ENCODE measurements around the gene PRSS57.
"Not testable (repeated sequence)": the region's sequence is repeated elsewhere in the genome, so short reads cannot be mapped to it uniquely, and the experiment has no call there.

PRSS57 gene

GRCh38 chr19:679418-680286, 15.6 kb downstream of the PRSS57 start:
- Histone ChIP-seq H3K27me3 (ENCODE audit: insufficient read depth, low read length) (peaks cover 4% of the 10 kb centered on the region), H3K4me3 (ENCODE audit: low read length) (peak overlapping the region; percentile 59), H3K9me3 (ENCODE audit: low read length) (no peaks in the 10 kb centered on the region), H2AFZ (ENCODE audit: low read depth, low read length) (peak overlapping the region; percentile 34), H3K36me3 (ENCODE audit: insufficient read depth, low read length) (no peaks in the 10 kb centered on the region), H3K4me1 (ENCODE audit: insufficient read depth, low read length) (peaks cover 15% of the 10 kb centered on the region)

DNA sequence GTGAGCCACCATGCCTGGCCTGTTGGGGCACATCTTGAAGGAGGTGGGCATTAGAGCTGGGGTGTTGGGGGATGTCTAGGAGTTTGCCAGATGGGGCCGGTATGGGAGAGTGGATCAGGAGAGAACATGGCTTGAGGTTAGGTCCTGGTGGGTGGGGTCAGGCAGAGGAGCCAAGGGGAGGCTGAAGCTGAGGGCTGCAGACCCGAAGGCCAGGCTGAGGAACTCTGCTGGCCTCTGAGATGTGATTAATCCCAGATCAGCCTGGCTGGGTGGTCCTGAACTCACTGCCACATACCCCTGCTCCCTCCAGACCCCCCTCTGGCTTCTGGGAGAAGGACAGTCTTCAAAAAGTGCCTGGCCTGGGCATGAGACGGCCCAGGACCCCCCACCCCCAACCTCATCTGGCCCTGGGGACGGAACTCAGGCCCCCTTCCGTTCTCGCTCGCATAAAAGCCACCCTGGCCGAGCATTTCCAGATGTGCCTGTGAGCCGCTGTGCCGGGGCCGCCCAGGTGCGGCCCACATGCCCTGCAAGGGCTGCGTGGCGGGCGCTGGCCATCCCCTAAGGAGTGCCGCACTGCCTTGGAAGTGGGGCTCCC, 16.4 kb downstream of the PRSS57 start:
- no peak overlapping the region for H3K4me3 ChIP-seq (ENCODE audit: low read length)

GRCh38 chr19:677601-678436, 17.4 kb downstream of the PRSS57 start:
- no peak overlapping the region for H2AFZ ChIP-seq (ENCODE audit: low read depth, low read length)
- H3K4me3 ChIP-seq (ENCODE audit: low read length), result no peak overlapping the region
- no peaks in the 10 kb centered on the region for H3K36me3 ChIP-seq (ENCODE audit: insufficient read depth, low read length)
- H3K27me3 ChIP-seq (ENCODE audit: insufficient read depth, low read length), result peaks cover 4% of the 10 kb centered on the region
- H3K4me1 ChIP-seq (ENCODE audit: insufficient read depth, low read length), result peaks cover 22% of the 10 kb centered on the region
- H3K9me3 ChIP-seq (ENCODE audit: low read length), result no peaks in the 10 kb centered on the region

More for the DNA sequence above, 16.4 kb downstream of the PRSS57 start:
- Histone ChIP-seq H3K36me3 (ENCODE audit: insufficient read depth, low read length) (no peaks in the 10 kb centered on the region), H3K27me3 (ENCODE audit: insufficient read depth, low read length) (peaks cover 4% of the 10 kb centered on the region), H3K4me1 (ENCODE audit: insufficient read depth, low read length) (peaks cover 21% of the 10 kb centered on the region), H2AFZ (ENCODE audit: low read depth, low read length) (no peak overlapping the region), H3K9me3 (ENCODE audit: low read length) (no peaks in the 10 kb centered on the region)

- peaks cover 4% of the 10 kb centered on the region for H3K27me3 ChIP-seq (ENCODE audit: insufficient read depth, low read length)
- H3K4me1 ChIP-seq (ENCODE audit: insufficient read depth, low read length), result peaks cover 22% of the 10 kb centered on the region
- no peaks in the 10 kb centered on the region for H3K9me3 ChIP-seq (ENCODE audit: low read length)
- no peak overlapping the region for H3K4me3 ChIP-seq (ENCODE audit: low read length)
- H3K36me3 ChIP-seq (ENCODE audit: insufficient read depth, low read length), result no peaks in the 10 kb centered on the region
- no peak overlapping the region for H2AFZ ChIP-seq (ENCODE audit: low read depth, low read length)
Observed at GRCh38 chr19:677201-677600, 18.1 kb downstream of the PRSS57 start.

DNA sequence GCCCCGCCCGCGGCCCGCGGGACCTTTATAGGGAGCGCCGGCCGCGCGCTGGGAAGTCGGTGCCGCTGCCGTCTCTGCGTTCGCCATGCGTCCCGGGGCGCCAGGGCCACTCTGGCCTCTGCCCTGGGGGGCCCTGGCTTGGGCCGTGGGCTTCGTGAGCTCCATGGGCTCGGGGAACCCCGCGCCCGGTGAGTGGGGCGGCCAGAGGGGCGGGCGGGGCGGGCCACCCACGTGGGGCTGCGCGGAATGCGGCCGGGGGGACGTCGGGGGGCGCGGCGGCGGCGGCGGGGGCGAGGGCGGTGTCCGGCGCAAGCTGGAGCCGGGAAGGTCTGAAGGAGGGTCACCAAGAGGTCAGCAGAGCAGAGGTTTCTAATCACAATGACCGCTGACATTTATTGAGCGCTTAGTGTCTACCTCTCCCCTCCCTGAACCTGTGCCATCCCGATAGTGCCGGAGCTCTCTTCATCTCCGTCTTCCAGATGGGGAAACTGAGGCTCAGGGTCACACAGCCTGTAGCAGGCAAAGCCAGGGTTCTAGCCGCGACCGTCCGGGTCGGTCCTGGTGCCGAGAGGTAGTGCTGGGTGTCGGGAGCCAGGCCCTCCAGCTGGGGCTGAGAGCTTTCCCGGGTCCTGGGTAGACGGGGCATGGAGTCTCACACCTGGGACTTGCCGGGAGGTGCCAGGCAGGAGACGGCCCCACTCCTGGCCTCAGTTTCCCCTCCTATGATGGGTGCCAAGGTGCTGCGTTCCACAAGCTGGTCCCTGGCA, 18.7 kb downstream of the PRSS57 start, which contains the start of gene FSTL3:
Gene FSTL3 (plus strand): TSS at position 54 of the 767 bp plus-strand sequence. CDS start 32 bp downstream, at position 86.
- Histone ChIP-seq H3K36me3 (ENCODE audit: insufficient read depth, low read length) (no peaks in the 10 kb centered on the region), H3K9me3 (ENCODE audit: low read length) (no peaks in the 10 kb centered on the region), H3K4me1 (ENCODE audit: insufficient read depth, low read length) (peaks cover 22% of the 10 kb centered on the region), H3K27me3 (ENCODE audit: insufficient read depth, low read length) (peaks cover 4% of the 10 kb centered on the region), H2AFZ (ENCODE audit: low read depth, low read length) (no peak within 1 kb of the TSS), H3K4me3 (ENCODE audit: low read length) (no peak within 1 kb of the TSS)

DNA sequence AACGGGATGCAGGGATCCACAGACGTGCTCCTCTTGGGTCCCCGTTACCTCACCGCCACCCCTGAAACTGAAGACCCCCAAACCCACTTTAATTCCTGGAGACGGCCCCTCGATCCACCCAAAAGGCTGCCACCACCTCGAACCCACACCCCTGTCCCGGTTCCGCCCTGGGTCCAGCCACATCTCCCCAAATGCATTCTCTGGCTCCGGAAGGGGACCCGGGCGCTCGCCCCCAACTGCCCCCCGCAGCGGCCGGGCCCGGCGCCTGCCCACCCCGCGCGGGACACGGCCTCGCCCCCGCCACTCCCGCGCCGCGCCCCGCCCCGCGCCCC, 19.3 kb downstream of the PRSS57 start:
- no peak overlapping the region for H3K4me3 ChIP-seq (ENCODE audit: low read length)

DNA sequence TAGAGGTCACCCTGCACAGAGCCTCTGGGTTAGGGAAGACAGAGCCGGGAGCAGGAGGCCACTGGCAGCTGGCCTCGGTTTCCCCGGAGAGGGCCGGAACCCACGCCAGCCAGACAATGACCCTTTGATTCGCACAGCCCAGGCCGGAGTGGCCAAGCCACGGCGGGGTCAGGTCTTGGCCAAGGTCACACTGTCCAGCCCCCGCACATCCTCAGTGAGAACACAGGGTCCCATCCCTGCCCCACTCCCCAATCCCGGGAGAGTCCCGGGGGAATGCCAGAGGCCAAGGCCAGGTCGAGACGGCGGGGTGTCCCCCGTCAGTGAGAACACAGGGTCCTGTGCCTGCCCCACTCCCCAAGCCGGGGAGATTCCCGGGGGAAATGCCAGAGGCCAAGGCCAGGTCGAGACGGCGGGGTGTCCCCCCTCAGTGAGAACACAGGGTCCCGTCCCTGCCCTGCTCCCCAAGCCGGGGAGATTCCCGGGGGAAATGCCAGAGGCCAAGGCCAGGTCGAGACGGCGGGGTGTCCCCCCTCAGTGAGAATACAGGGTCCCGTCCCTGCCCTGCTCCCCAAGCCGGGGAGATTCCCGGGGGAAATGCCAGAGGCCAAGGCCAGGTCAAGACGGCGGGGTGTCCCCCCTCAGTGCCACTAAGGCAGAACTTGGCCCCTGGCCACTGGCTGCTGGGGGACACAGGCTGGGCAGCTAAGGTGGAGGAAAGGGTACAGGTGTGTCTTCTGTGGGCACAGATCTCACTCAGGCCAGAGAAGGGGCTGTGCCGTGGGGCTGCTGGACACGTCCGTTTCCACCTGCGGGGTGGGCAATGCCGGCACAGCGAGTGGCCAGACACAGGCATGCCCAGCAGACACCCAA, 20.7 kb downstream of the PRSS57 start:
- Histone ChIP-seq H3K4me3 (ENCODE audit: low read length) (no peak overlapping the region), H3K9me3 (ENCODE audit: low read length) (no peaks in the 10 kb centered on the region), H3K36me3 (ENCODE audit: insufficient read depth, low read length) (no peaks in the 10 kb centered on the region), H3K27me3 (ENCODE audit: insufficient read depth, low read length) (peaks cover 4% of the 10 kb centered on the region), H2AFZ (ENCODE audit: low read depth, low read length) (no peak overlapping the region), H3K4me1 (ENCODE audit: insufficient read depth, low read length) (peaks cover 22% of the 10 kb centered on the region)

More for the DNA sequence above, 19.3 kb downstream of the PRSS57 start:
- H3K9me3 ChIP-seq (ENCODE audit: low read length), result no peaks in the 10 kb centered on the region
- peaks cover 4% of the 10 kb centered on the region for H3K27me3 ChIP-seq (ENCODE audit: insufficient read depth, low read length)
- peaks cover 22% of the 10 kb centered on the region for H3K4me1 ChIP-seq (ENCODE audit: insufficient read depth, low read length)
- no peaks in the 10 kb centered on the region for H3K36me3 ChIP-seq (ENCODE audit: insufficient read depth, low read length)
- H2AFZ ChIP-seq (ENCODE audit: low read depth, low read length), result no peak overlapping the region

- Histone ChIP-seq H3K27me3 (ENCODE audit: insufficient read depth, low read length) (no peaks in the 10 kb centered on the region), H3K36me3 (ENCODE audit: insufficient read depth, low read length) (no peaks in the 10 kb centered on the region), H3K9me3 (ENCODE audit: low read length) (peaks cover 14% of the 10 kb centered on the region), H2AFZ (ENCODE audit: low read depth, low read length) (no peak overlapping the region), H3K4me1 (ENCODE audit: insufficient read depth, low read length) (peaks cover 15% of the 10 kb centered on the region), H3K4me3 (ENCODE audit: low read length) (no peak overlapping the region)
Observed at GRCh38 chr19:670609-671075, 24.6 kb downstream of the PRSS57 start.

DNA sequence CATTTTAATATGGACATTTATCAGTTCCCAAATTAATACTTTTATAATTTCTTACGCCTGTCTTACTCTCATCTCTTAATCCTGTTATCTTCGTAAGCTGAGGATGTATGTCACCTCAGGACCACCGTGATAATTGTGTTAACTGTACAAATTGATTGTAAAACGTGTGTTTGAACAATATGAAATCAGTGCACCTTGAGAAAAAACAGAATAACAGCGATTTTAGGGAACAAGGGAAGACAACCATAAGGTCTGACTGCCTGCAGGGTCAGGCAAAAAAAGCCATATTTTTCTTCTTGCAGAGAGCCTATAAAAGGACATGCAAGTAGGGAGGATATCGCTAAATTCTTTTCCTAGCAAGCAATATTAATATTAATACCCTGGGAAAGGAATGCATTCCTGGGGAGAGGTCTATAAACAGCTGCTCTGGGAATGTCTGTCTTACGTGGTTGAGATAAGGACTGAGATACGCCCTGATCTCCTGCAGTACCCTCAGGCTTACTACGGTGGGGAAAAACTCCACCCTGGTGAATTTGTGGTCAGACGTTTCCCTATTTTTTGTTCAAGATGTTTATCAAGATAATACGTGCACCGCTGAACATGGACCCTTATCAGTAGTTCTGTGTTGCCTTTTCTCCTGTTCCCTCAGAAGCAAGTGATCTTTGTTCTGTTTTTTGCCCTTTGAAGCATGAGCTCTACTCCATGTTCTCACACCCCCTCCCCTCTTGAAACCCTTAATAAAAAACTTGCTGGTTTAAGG, 26.4 kb downstream of the PRSS57 start:
- H3K36me3 ChIP-seq (ENCODE audit: insufficient read depth, low read length); H3K4me1 ChIP-seq (ENCODE audit: insufficient read depth, low read length); H2AFZ ChIP-seq (ENCODE audit: low read depth, low read length); H3K27me3 ChIP-seq (ENCODE audit: insufficient read depth, low read length); H3K4me3 ChIP-seq (ENCODE audit: low read length): not testable (repeated sequence)
- peaks cover 14% of the 10 kb centered on the region for H3K9me3 ChIP-seq (ENCODE audit: low read length)

- not testable (repeated sequence) for H3K27me3 ChIP-seq (ENCODE audit: insufficient read depth, low read length); H3K4me3 ChIP-seq (ENCODE audit: low read length); H2AFZ ChIP-seq (ENCODE audit: low read depth, low read length)
Observed at GRCh38 chr19:666985-667573, 28.2 kb downstream of the PRSS57 start.

DNA sequence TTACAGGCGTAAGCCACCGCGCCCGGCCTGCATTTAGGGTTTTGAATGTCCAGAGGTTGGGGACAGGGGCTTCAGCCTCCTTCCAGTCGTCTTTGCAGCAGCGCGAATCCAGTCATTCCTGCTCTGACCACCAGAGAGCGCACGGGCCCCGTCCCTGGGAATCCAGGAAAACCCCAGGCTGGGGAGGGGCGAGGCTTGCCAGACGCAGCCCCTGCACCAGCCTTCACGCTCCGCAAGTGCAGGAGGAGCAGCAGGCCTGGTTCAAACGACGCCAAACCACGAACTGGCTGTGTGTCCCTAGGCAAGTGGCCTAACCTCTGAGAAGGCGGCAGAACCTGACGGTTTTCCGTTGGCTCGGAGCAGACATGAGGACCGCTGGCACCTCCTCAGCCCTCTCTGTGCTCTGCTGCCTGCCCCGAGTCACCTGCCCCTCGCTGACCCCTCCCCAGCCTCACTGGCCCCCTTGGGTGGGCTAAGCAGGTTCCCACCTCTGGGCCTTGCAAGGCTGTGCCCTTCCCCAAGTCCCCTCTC, 30.3 kb downstream of the PRSS57 start:
- Histone ChIP-seq H3K36me3 (ENCODE audit: insufficient read depth, low read length) (no peaks in the 10 kb centered on the region), H3K27me3 (ENCODE audit: insufficient read depth, low read length) (no peaks in the 10 kb centered on the region), H3K9me3 (ENCODE audit: low read length) (peaks cover 14% of the 10 kb centered on the region), H2AFZ (ENCODE audit: low read depth, low read length) (no peak overlapping the region), H3K4me3 (ENCODE audit: low read length) (no peak overlapping the region), H3K4me1 (ENCODE audit: insufficient read depth, low read length) (peaks cover 21% of the 10 kb centered on the region)

More at GRCh38 chr19:666985-667573, 28.2 kb downstream of the PRSS57 start:
- not testable (repeated sequence) for H3K4me1 ChIP-seq (ENCODE audit: insufficient read depth, low read length); H3K36me3 ChIP-seq (ENCODE audit: insufficient read depth, low read length)
- peaks cover 14% of the 10 kb centered on the region for H3K9me3 ChIP-seq (ENCODE audit: low read length)

Data from neuron (in vitro differentiated cells).